Measurements from ENCODE around the gene FBLN5.

The FBLN5 gene

DNA sequence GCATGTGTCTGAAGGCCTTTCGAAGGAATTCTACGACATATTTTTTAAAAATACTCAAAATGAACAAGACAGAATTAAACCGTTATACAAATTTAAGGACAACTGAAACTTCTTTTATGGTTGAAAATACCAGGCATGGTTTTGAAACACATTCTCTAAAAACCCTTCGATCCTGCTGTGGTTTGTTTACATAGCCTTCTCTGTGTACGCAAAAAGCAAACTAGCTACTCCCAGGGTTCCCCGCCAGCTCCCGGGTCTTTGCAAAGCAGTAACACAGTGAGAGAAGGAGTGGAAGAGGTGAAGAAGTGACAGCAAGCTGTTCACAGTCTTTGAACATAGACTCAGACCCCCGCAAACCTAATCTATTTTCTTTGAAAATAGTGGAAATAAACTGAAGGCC is 77.9 kb downstream of the FBLN5 start:
- Histone ChIP-seq H3K4me1 (ENCODE audit: low read length) (peaks cover 11% of the 10 kb centered on the region; the same call in 1 of the 2 replicates), H2AFZ (ENCODE audit: low read length) (no peak overlapping the region), H3K9me3 (replicated peaks; ENCODE audit: insufficient read depth, low read length) (no peaks in the 10 kb centered on the region), H3K4me2 (ENCODE audit: low read depth, low read length) (no peak overlapping the region), H3K79me2 (ENCODE audit: low read length) (no peaks in the 10 kb centered on the region), H4K20me1 (ENCODE audit: insufficient read depth, low read length) (no peaks in the 10 kb centered on the region), H3K9me2 (replicated peaks; ENCODE audit: insufficient read depth, low read length) (no peaks in the 10 kb centered on the region), H3K36me3 (replicated peaks; ENCODE audit: insufficient read depth, low read length) (no peaks in the 10 kb centered on the region), H3K27ac (ENCODE audit: low read length) (no peak overlapping the region), H3F3A (ENCODE audit: insufficient read depth, low read length) (peaks cover 7% of the 10 kb centered on the region; the same call in 1 of the 2 replicates), H3K4me3 (ENCODE audit: low read length) (no peak overlapping the region), H3K27me3 (replicated peaks; ENCODE audit: insufficient read depth, low read length) (no peaks in the 10 kb centered on the region; the same call in 1 of the 2 replicates), H3K9ac (ENCODE audit: low read length) (no peak overlapping the region)
- TF ChIP-seq, protein P1, sequence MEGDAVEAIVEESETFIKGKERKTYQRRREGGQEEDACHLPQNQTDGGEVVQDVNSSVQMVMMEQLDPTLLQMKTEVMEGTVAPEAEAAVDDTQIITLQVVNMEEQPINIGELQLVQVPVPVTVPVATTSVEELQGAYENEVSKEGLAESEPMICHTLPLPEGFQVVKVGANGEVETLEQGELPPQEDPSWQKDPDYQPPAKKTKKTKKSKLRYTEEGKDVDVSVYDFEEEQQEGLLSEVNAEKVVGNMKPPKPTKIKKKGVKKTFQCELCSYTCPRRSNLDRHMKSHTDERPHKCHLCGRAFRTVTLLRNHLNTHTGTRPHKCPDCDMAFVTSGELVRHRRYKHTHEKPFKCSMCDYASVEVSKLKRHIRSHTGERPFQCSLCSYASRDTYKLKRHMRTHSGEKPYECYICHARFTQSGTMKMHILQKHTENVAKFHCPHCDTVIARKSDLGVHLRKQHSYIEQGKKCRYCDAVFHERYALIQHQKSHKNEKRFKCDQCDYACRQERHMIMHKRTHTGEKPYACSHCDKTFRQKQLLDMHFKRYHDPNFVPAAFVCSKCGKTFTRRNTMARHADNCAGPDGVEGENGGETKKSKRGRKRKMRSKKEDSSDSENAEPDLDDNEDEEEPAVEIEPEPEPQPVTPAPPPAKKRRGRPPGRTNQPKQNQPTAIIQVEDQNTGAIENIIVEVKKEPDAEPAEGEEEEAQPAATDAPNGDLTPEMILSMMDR (IDR thresholded peaks at IDR 0.05; ENCODE audit: low read length) = no peak
- no peak for TF ChIP-seq EZH2phosphoT487 (IDR thresholded peaks at IDR 0.05; ENCODE audit: low read length)
- TF ChIP-seq EZH2 (optimal IDR thresholded peaks at IDR 0.05; ENCODE audit: low read depth, low read length) = no peak
- DNase-seq = no peak

DNA sequence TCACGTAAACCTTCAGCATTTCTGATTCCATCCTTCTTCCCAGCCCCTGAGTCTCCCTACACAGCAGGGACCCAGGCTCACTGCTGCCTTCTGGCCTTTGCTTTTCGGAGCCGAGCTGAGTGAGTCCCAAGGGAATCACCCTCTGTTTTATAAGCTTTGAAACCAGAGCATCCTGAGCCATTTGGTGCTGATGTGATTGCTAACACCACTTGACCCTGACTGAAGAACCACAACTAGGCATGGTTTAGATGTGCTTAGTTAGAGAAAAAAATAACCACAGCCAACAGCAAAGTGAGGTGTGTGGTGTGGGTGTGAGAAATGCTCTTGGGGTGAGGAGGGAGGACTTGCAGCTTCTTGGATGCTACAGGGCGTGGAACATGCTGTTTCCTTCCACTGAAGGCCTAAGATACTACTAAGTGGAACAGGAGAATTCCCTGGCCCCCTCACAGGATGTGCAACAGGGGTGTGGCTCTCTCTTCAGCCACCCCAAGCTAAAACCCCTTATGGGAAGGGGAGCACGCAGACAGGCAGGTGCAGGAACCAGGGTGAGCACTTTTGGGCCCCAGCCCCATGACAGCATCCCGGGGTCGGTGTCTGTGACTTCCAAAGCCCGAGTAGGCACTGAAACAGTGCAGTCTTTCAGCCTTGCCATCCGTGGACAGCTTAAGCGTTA is 80.0 kb downstream of the FBLN5 start, which contains the start of gene TC2N:
TSS of gene TC2N (minus strand) at position 221 of the 673 bp plus-strand sequence. CDS start 53,767 bp downstream, outside the sequence.
- no peak within 1 kb of the TSS for H3K27ac ChIP-seq (ENCODE audit: low read length)
- H3F3A ChIP-seq (ENCODE audit: insufficient read depth, low read length) = peaks cover 7% of the 10 kb centered on the region; the same call in 1 of the 2 replicates
- H3K4me2 ChIP-seq (ENCODE audit: low read depth, low read length) = peak within 1 kb of the TSS; percentile 32; the same call in 1 of the 2 replicates
- H3K9me3 ChIP-seq (replicated peaks; ENCODE audit: insufficient read depth, low read length) = no peaks in the 10 kb centered on the region
- TF ChIP-seq, protein P1 (IDR thresholded peaks at IDR 0.05; ENCODE audit: low read length) = no peak
- TF ChIP-seq EZH2 (optimal IDR thresholded peaks at IDR 0.05; ENCODE audit: low read depth, low read length) (no peak), EZH2phosphoT487 (IDR thresholded peaks at IDR 0.05; ENCODE audit: low read length) (no peak)
- H3K79me2 ChIP-seq (ENCODE audit: low read length) = no peaks in the 10 kb centered on the region
- no peak within 1 kb of the TSS for H3K4me3 ChIP-seq (ENCODE audit: low read length)
- H3K9me2 ChIP-seq (replicated peaks; ENCODE audit: insufficient read depth, low read length) = no peaks in the 10 kb centered on the region
- DNase-seq = no peak
- no peaks in the 10 kb centered on the region for H4K20me1 ChIP-seq (ENCODE audit: insufficient read depth, low read length)
- H2AFZ ChIP-seq (ENCODE audit: low read length) = no peak within 1 kb of the TSS
- no peaks in the 10 kb centered on the region for H3K36me3 ChIP-seq (replicated peaks; ENCODE audit: insufficient read depth, low read length)
- peaks cover 11% of the 10 kb centered on the region; the same call in 1 of the 2 replicates for H3K4me1 ChIP-seq (ENCODE audit: low read length)
- no peaks in the 10 kb centered on the region; the same call in 1 of the 2 replicates for H3K27me3 ChIP-seq (replicated peaks; ENCODE audit: insufficient read depth, low read length)
- H3K9ac ChIP-seq (ENCODE audit: low read length) = no peak within 1 kb of the TSS

DNA sequence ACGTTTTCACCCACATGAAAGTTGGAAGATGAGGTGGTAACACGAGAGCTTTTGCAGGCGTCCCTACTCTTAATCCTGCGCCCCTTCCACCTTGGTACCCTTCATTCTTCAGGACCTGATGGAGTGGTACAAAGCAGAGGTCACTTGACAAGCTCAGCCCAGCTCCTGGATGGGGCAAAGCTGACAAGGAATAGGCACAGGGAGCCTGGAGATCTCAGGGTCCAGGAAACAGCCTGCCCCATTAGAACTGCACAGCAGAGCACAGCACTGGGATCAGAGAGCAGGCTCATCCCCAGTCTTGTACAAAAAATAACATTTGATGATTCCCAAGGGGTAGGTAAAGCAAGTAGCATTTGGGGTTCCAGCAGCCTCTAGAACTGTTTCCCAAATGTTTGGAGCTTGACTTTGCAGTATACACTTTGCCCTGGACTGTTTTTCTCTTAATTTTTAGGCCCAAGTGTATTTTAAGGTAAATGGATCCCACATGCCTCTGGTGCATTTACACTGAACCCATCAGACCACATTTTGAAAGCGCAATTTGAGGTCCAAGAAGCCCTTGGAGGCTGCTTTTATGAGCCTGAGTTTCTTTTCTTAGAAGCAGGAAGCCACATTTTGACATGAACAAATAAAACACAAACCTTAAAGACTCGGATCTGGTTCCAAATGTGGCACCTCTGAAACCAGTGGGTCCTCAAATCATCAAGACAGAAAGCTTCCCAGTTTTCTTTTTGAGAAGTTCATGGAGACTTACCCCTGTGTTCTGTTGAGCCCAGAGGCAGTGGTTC is 80.8 kb downstream of the FBLN5 start:
- peak overlapping the region; percentile 32; the same call in 1 of the 2 replicates for H3K4me2 ChIP-seq (ENCODE audit: low read depth, low read length)

More for the DNA sequence above, 80.8 kb downstream of the FBLN5 start:
- DNase-seq = no peak
- Histone ChIP-seq H2AFZ (ENCODE audit: low read length) (no peak overlapping the region), H4K20me1 (ENCODE audit: insufficient read depth, low read length) (no peaks in the 10 kb centered on the region), H3K9me2 (replicated peaks; ENCODE audit: insufficient read depth, low read length) (no peaks in the 10 kb centered on the region), H3F3A (ENCODE audit: insufficient read depth, low read length) (peaks cover 7% of the 10 kb centered on the region; the same call in 1 of the 2 replicates), H3K36me3 (replicated peaks; ENCODE audit: insufficient read depth, low read length) (no peaks in the 10 kb centered on the region), H3K9me3 (replicated peaks; ENCODE audit: insufficient read depth, low read length) (no peaks in the 10 kb centered on the region), H3K4me3 (ENCODE audit: low read length) (no peak overlapping the region), H3K4me1 (ENCODE audit: low read length) (peaks cover 11% of the 10 kb centered on the region; the same call in 1 of the 2 replicates), H3K27me3 (replicated peaks; ENCODE audit: insufficient read depth, low read length) (no peaks in the 10 kb centered on the region; the same call in 1 of the 2 replicates), H3K79me2 (ENCODE audit: low read length) (no peaks in the 10 kb centered on the region), H3K9ac (ENCODE audit: low read length) (no peak overlapping the region), H3K27ac (ENCODE audit: low read length) (no peak overlapping the region)
- TF ChIP-seq EZH2 (optimal IDR thresholded peaks at IDR 0.05; ENCODE audit: low read depth, low read length) (no peak), EZH2phosphoT487 (IDR thresholded peaks at IDR 0.05; ENCODE audit: low read length) (no peak)
- TF ChIP-seq, protein P1 (IDR thresholded peaks at IDR 0.05; ENCODE audit: low read length) = no peak

All from MM.1S (cell line).